Measurements from ENCODE around the gene COG8.

Gene COG8

GRCh38 chr16:69318911-69319289 lies 20.5 kb downstream of the COG8 start:
- TF ChIP-seq, protein P1, sequence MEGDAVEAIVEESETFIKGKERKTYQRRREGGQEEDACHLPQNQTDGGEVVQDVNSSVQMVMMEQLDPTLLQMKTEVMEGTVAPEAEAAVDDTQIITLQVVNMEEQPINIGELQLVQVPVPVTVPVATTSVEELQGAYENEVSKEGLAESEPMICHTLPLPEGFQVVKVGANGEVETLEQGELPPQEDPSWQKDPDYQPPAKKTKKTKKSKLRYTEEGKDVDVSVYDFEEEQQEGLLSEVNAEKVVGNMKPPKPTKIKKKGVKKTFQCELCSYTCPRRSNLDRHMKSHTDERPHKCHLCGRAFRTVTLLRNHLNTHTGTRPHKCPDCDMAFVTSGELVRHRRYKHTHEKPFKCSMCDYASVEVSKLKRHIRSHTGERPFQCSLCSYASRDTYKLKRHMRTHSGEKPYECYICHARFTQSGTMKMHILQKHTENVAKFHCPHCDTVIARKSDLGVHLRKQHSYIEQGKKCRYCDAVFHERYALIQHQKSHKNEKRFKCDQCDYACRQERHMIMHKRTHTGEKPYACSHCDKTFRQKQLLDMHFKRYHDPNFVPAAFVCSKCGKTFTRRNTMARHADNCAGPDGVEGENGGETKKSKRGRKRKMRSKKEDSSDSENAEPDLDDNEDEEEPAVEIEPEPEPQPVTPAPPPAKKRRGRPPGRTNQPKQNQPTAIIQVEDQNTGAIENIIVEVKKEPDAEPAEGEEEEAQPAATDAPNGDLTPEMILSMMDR (conservative IDR thresholded peaks at IDR 0.05): no peak
- H3K27ac ChIP-seq: no peak overlapping the region

- H3K27ac ChIP-seq: no peak overlapping the region
- TF ChIP-seq, protein P1 (conservative IDR thresholded peaks at IDR 0.05): no peak
Measured at GRCh38 chr16:69318177-69318910, 21.0 kb downstream of the COG8 start.

DNA sequence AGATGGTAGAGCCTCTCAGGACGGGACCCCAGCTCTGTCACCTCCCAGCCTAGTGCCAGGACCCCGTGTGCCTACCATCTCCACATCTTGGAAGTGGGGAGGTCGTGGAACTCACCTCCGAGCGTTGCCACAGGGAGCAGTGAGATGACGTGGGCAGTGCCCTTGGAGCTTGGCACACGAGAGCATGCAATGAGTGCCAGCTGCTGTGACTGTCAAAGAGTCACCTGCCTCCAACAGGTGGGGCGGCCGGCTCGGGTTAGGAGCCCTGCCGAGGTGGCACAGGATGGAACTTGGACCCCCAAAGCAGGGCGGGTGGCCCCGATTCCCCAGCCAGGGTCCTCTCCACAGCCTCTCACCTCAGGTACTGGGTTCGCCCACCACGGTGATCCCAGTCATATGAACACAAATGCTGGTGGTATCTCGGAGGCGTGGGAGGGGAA lies 22.7 kb downstream of the COG8 start:
- no peak overlapping the region for H3K27ac ChIP-seq
- TF ChIP-seq, protein P1 (conservative IDR thresholded peaks at IDR 0.05): no peak

DNA sequence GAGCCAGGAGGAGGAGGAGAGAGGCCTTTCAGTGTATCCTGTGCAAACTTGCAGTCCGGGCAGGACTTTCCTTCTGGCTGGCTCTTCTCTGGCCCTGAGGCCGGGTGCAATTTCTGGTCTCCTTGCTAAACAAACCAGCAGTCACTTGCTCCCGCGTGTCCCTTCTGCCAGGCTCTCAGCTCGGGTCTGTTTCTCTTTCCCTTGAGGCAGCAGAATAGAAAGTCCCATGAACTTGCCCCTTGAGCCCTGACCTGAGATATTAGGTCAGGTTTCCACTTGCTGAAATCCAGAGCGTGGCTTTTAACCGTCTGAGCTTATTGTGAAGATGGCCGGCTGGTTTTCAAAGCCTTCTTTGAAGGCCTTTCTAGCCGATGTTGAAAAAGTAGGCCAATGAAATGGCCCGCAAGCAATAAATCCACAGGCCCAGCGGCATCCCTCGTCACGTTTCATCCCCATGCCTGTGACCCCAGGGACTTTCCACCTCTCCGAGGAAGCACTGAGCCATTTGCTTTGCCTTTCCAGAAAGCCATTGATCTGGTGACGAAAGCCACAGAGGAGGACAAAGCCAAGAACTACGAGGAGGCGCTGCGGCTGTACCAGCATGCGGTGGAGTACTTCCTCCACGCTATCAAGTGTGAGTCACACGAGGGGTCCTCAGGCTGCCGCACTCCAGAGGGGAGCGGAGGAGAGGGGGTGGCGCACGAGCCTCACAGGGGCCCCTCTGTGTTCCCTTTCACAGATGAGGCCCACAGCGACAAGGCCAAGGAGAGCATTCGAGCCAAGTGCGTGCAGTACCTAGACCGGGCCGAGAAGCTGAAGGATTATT lies 23.7 kb downstream of the COG8 start:
- TF ChIP-seq, protein P1 (conservative IDR thresholded peaks at IDR 0.05): no peak
- H3K27ac ChIP-seq: no peak overlapping the region

- TF ChIP-seq, protein P1 (conservative IDR thresholded peaks at IDR 0.05): no peak
- no peak overlapping the region for H3K27ac ChIP-seq
Measured at GRCh38 chr16:69314534-69314933, 24.8 kb downstream of the COG8 start.

DNA sequence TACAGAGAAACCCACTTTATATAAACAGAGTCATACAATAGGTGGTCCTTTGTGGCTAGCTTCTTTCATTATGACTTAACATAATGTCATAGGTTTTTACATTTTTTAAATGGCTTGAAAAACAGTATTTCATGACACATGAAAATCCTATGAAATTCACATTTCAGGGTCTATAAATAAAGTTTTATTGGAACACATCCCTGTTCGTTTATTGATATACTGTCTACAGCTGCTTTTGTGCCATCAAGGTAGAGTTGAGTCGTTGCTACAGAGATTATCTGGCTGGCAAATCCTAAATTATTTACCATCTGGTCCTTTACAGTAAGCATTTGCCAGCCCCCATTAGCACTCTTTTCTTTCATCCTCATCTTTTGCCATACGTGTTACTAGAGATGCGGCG lies 25.9 kb downstream of the COG8 start:
- TF ChIP-seq, protein P1 (conservative IDR thresholded peaks at IDR 0.05): no peak
- H3K27ac ChIP-seq: no peak overlapping the region

DNA sequence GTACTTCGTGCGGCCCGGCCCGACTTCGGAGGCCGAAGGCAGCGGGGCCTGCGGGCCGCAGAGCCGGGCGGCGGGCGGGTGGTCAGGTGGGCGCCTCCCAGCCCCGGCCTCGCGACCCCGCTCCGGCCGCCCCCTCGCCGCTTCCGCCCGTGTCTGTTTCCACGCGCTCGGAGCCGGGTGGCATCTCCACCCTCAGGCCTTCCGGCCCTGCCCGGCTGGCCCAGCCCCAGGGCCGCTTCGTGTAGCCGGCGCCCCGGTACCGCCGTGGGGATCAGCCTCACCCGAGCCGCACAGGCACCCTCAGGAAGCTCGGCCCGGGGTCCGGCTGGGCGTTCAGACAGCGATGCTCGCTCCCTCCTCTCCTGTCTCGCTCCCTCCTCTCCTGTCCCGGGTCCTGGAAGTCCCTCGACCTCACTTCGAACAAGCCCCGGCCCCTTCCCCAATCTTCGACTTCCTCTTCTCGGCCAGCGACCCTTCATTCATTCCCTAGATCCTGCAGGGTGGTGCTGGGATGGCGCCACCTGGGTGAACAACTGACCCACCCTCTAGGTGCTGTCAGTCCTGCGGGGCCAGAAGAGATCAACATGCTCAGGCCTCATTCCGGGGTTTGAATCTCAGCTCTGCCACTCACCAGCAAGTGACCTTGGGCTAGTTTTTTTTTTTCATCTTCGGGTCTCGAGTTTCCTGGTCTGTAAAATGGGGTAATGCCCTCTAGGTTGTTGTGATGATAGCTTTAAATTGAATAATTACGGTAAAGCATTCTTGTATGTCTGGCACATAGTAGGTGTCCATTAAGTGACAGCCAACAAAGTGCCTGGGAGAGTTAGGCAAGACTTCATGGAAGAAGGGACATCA lies 27.6 kb downstream of the COG8 start:
- peak overlapping the region; percentile 81 for H3K27ac ChIP-seq

More for the DNA sequence above, 27.6 kb downstream of the COG8 start:
- TF ChIP-seq, protein P1 (conservative IDR thresholded peaks at IDR 0.05): no peak

All from VCaP (cell line).